Measurements from ENCODE around the gene TLR7.

The TLR7 gene

DNA sequence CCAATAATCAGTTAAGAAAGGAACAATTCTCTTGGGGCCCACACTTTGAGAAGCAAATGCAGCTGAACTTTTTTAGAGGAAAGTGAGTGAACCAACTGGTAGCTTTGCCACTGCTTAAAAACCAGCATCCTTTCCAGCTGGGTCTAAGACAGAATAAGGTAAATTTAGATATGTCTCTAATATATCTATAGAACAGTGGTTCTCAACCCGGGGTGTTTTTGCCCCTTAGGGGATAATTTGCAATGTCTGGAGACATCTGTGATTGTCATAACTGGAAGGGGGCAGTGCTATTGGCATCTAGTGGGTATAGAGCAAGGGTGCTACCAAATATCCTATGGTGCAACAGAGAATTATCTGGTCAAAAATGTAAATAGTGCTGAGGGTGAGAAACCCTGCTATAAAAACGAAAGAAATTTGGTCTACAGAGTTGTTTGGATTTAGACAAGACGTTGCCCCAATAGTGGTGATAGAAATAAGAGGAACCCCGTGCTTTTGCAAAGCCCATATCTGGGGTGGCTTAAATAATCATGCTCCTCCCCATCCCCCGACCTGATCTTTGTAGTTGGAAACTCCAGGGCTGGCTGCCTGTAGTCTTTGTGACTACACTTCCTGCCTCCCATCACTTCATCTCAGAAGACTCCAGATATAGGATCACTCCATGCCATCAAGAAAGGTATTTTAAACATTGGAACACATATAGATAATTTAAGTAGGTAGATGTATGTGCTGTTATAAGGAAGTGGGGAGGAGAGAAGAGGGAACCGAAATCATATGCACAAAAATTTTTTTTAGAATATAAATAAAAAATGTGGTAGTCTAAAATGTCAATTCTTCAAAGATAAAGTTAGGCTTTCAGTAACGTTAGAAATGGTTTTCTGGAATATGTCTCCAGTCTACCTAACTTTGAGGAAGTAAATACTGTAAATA is at the start of gene TLR7:
Gene TLR7 (plus strand): TSS at position 622 of the 927 bp plus-strand sequence. CDS start 507 bp downstream, outside the sequence.
- no peak for DNase-seq (ENCODE audit: low spot score)

DNA sequence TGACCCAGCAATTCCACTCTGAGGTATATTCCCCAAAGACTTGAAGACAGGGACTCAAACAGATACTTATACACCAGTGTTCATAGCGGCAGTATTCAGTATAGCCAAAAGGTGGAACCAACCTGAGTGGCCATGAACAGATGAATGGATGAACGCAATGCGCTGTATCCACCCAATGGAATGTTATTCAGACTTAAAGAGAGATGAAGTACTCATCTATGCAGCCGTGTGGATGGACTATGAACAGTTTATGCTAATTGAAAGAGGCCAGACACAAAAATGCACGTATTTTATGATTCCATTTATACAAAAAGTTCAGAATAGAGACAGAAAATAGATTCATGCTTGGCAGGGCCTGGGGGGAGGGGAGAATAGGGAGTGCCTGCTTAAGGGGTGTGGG is 49.3 kb upstream of the TLR7 start:
- no peak for DNase-seq (ENCODE audit: low spot score)

- no peak for DNase-seq (ENCODE audit: low spot score)
Measured at GRCh38 chrX:12819222-12819621, 47.6 kb upstream of the TLR7 start.

GRCh38 chrX:12820737-12821136 is 46.1 kb upstream of the TLR7 start:
- DNase-seq (ENCODE audit: low spot score) = no peak

DNA sequence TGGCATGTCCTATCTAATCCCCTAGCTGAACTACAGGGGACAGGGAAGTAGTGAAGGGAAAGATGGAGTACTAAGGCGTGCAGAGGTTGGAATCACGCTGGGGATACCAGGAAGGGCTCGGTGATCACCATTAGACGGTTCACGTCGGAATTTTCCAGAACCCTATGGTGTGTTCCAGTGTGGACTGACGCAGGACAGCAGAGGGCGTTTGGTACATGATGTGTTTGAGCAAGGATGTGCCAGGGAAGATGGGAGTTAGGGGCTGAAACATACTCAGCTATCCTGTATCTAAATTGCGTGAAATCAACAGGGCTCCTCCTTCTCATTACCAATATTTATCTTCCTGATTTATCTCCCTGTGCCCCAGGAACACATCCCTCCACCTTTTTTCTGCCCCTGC is 41.9 kb upstream of the TLR7 start:
- DNase-seq (ENCODE audit: low spot score) = no peak

GRCh38 chrX:12825801-12826200 is 41.1 kb upstream of the TLR7 start:
- DNase-seq (ENCODE audit: low spot score) = no peak

DNA sequence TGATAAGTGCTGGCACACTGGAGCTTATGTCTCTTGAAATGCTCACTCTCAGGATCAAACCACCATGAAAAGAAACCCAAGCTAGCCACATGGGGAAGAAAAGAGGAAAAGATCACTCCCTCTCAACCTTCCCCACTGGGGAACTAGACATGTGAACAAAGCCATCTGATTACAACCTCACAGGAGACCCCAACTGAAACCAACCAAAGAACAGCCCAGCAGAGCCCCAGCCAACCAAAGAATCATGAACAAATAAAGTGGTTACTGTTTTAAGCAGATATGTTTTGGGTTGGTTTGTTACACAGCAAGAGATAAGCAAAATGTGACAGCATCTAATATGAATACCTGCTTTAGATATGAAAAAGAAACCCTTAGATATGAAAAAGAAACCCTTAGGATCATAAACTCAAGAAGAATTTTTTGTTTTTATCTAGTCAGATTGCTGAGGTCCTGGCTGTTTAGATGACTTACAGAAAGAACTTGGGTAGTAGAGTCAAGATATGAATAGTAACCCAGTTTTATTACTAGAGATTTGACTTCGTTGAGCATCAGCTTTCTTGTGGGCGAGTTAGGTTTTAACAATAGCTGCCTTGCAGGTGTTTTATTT is 23.7 kb upstream of the TLR7 start:
- DNase-seq (ENCODE audit: low spot score) = no peak

DNA sequence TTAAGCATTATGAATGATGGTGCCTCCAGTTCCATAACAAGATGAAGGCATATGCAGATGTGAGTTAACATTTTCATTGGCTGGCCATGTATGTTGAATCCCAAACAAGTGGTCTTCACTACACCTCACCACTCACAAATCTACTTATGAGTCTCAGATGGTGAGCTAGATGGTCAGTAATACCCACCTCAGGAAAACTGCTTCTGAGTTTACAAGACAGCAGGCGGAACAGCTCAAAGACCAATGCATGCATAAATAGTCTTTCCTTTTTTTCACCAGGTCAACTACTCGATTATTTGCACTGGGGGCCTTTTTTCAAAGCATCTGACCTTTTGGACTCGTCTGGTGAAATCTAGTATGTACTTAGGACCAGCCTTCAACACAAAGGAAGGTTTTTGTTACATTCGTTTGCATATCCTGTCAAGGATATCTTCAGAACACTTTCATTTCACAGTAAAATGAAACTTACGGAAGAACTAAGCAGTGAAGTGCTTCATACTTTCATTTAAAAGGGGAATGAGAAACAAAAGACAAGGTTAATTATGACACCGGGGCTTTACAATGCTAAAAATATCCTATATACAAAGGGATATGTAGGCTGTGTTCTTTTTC is 23.1 kb upstream of the TLR7 start:
- no peak for DNase-seq (ENCODE audit: low spot score)

GRCh38 chrX:12844319-12844718 is 22.6 kb upstream of the TLR7 start:
- no peak for DNase-seq (ENCODE audit: low spot score)

DNA sequence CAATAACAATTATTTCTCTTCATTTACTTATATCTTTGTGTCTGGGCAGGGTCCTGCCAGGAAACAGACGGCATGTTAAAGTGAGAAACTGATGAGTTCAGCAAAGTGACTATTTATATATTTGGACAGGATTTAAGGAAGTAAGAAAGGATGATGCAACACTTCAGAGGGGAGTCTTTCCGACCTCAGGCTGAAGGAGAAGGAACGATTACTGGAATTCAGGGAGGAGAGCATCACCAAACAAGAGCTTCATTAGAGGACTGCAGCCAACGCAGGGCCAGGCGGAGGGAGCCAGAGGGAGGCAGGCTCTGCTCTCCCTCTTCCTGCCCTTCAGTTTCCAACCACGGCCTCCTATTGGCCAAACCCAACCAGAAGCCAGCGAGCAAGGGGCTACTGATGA is 1.5 kb upstream of the TLR7 start:
- DNase-seq (ENCODE audit: low spot score) = no peak

DNA sequence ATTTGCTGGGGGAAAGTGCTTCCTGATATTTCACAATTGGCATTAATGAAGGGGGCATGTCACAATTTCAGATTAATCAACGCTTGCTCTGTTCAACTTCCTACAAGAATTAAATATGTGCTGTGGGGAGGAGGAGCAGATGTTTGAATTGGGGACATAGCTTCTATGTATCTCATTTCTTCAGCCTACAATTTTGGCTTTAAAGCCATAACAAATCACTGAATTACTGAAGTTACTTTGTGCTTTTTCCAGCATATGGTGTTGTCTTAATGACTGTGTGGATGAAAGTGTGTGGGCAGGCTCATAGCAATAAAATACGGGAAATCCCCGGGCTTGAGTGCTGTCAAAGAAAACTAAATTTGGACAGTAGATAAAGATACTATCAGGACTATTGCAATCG is 813 bp downstream of the TLR7 start:
- no peak for DNase-seq (ENCODE audit: low spot score)

- DNase-seq (ENCODE audit: low spot score) = no peak
Measured at GRCh38 chrX:12868747-12869146, 1.9 kb downstream of the TLR7 start.

DNA sequence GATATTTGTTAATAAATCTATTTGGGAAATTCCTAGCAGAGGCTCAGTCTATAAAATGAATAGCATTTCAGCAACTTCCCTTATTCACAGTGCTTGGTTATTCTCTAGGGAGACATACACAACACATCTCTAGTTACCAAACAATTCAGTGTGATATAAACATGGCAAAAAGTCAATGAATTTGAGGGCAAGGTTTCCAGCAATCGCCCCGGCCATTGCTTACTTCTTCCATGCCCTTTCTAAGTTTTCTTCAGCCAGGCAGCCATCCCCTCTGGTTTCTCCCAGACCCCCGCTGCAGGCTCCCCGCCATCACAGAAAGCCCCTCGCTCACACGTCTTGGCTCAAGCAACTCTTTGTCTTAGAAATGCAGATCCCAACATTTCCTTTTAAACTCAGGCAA is 4.4 kb downstream of the TLR7 start:
- DNase-seq (ENCODE audit: low spot score) = no peak

GRCh38 chrX:12872741-12873140 is 5.9 kb downstream of the TLR7 start:
- DNase-seq (ENCODE audit: low spot score) = no peak

- DNase-seq (ENCODE audit: low spot score) = no peak
Measured at GRCh38 chrX:12874581-12874980, 7.7 kb downstream of the TLR7 start.

DNA sequence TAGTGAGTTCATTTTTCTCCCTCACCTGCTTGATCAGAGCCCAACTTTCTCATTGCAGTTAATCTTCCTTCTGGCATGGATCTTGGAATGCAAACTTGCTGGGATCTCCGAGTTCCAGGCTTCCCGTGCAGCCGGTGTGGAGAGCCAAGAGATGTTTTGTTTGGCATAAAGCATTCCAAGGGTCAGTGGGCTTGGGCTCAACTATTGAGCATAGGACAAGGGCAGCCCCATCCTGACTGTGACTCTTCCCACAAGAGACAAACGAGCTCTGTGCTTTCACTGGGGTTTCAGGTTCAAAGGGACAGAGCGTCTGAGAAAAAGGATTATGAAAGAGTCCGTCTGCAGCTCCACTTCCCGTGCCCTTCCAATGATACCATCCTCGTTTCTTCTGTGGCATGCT is 10.5 kb downstream of the TLR7 start:
- no peak for DNase-seq (ENCODE audit: low spot score)

- no peak for DNase-seq (ENCODE audit: low spot score)
Measured at GRCh38 chrX:12878536-12878935, 11.7 kb downstream of the TLR7 start.

DNA sequence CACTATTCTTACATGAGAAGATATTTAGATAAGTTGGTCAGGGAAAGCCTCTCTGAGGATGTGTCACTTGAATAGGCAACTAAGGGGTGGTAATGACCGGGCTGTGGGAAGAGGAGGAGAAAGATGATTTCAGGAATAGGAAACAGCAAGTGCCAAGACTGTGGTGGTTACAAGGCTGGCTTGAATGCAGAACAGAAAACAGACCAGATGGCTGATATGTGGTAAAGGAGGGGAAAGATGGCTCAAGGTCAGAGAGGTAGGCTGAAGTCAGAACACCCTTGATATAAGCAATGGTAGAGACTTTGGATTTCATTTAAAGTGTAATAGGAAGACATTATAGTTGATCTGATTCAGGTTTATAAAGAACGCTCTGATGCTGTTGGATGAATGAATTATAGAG is 15.0 kb downstream of the TLR7 start:
- no peak for DNase-seq (ENCODE audit: low spot score)

DNA sequence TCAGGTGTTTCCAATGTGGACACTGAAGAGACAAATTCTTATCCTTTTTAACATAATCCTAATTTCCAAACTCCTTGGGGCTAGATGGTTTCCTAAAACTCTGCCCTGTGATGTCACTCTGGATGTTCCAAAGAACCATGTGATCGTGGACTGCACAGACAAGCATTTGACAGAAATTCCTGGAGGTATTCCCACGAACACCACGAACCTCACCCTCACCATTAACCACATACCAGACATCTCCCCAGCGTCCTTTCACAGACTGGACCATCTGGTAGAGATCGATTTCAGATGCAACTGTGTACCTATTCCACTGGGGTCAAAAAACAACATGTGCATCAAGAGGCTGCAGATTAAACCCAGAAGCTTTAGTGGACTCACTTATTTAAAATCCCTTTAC is 18.6 kb downstream of the TLR7 start:
- no peak for DNase-seq (ENCODE audit: low spot score)

- no peak for DNase-seq (ENCODE audit: low spot score)
Measured at GRCh38 chrX:12886545-12886944, 19.7 kb downstream of the TLR7 start.

- DNase-seq (ENCODE audit: low spot score) = no peak
Measured at GRCh38 chrX:12887141-12887540, 20.3 kb downstream of the TLR7 start.

DNA sequence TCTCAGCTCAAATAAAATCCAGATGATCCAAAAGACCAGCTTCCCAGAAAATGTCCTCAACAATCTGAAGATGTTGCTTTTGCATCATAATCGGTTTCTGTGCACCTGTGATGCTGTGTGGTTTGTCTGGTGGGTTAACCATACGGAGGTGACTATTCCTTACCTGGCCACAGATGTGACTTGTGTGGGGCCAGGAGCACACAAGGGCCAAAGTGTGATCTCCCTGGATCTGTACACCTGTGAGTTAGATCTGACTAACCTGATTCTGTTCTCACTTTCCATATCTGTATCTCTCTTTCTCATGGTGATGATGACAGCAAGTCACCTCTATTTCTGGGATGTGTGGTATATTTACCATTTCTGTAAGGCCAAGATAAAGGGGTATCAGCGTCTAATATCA is 20.9 kb downstream of the TLR7 start:
- DNase-seq (ENCODE audit: low spot score) = no peak

GRCh38 chrX:12890467-12890866 is 23.6 kb downstream of the TLR7 start:
- DNase-seq (ENCODE audit: low spot score) = no peak
